GM21390 (cell line): ENCODE data around the gene ST3GAL4.
"Not testable (repeated sequence)": the region's sequence is repeated elsewhere in the genome, so short reads cannot be mapped to it uniquely, and the experiment has no call there.

Experiments
- ATAC-seq: cut with Tn5 transposase; IDR thresholded peaks from one replicate; pipeline ENCODE4 v1.9.1; 2021; ENCODE audit not compliant: unreplicated experiment

The ST3GAL4 gene

DNA sequence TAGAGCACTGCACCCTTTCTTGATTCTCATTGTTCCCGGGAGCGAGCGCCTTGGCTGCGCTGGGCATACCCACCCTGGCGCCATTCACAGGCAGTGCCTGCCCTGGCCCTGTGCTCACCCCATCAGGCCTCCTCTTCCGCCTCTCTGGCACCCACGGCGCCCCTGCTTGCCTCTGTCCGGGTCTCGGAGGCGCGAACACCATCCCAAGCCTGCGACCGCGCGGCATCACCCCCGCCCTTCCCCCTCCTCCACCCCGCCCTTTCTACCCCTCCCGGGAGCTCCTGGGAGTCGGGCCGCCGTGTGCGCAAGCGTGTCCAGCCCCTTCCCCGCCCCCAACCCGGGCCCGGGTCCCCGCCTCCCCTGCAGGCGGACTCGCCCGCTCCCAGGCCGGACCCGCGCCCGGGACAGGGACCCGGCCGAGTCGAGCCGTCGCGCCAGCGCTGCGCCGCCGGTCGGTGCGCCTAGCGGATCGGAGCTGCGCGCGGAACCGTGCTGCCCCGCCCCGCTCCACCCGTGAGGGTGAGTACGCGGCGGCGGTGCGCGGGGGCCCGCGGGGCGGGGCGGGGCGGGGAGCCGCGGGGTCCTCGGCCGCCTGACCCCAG is at the start of gene ST3GAL4:
TSS of gene ST3GAL4 (plus strand) at position 363 of the 602 bp plus-strand sequence. CDS start 50,470 bp downstream, outside the sequence.
- ATAC-seq, result peak; percentile 63

GRCh38 chr11:126305699-126306098 is 49.8 kb upstream of the ST3GAL4 start:
- ATAC-seq, result peak; percentile 67

DNA sequence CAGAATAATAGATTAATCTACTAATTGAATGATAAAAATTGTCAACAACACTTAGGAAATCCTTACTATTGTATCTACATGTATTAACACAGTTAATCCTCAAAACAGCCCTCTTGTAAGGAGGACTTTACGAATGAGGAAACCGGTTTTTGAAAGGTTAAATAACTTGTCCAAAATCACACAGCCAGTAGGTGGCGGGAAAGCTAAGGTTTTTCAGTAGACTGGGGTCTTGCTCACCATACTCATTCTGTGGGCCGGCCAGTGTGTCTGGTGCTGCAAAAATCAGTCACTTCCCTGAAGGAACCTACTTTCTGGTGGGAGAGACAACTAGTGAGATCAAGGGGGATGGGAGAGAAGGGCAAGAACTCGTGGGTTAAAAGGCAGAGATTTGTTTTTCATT is 47.8 kb upstream of the ST3GAL4 start:
- no peak for ATAC-seq

GRCh38 chr11:126308271-126308671 is 47.2 kb upstream of the ST3GAL4 start:
- ATAC-seq, result no peak

GRCh38 chr11:126308771-126309170 is 46.7 kb upstream of the ST3GAL4 start:
- not testable (repeated sequence) for ATAC-seq

DNA sequence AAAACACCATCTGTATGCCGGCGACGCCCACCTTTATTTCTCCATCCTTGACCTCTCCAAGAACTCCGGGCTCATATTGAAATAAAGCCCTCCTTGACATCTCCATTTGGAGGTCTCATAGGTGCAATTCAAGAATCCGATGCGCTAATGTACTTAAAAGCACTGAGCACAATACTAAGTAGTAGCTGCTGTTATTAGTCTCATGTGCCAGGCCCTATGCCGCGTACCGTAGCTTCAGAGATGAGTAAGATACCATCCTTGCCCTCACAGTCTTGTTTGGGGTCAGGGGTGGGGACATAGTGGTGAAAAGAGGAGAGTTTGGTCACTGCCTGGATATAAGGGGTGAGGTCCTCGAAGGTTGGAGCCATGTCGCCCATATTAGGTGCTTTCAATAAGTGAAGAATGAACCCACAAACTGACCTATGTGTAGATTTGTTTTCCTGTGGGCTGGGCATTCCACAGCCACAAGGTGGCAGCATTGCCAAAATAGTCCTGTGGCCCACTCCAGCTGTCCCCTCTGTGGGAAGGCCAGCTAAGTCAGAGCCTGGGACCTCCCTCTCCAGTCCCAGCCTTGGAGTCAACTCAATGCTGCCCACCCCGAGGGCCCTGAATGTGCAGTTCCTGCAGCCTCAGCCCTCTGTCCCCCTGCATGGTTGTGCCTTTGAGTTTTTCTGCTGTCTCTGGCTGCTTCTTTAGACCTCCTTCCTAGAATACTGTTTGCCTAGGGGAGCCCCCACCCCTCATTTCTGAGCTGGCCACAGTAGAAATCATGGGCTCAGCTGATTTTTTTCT is 45.1 kb upstream of the ST3GAL4 start:
- peak; percentile 30 for ATAC-seq

DNA sequence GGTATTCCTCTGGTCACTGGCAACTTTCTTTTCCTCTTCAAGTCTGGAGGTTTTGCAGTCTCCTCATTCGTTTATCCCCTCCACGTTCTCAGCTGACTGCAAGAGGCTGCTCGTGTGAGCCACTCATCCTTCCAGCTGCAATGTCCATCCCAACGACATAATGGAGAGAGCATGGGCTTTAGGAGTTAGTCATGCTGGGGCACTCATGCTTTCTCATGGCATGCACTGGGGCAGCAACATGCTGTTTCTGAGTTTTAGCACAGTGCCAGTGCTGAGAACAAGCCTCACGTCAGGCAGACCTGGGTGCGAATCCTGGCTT is 44.5 kb upstream of the ST3GAL4 start:
- no peak for ATAC-seq

- ATAC-seq, result peak; percentile 73
These were observed 43.8 kb upstream of the ST3GAL4 start for GRCh38 chr11:126311401-126312291.

DNA sequence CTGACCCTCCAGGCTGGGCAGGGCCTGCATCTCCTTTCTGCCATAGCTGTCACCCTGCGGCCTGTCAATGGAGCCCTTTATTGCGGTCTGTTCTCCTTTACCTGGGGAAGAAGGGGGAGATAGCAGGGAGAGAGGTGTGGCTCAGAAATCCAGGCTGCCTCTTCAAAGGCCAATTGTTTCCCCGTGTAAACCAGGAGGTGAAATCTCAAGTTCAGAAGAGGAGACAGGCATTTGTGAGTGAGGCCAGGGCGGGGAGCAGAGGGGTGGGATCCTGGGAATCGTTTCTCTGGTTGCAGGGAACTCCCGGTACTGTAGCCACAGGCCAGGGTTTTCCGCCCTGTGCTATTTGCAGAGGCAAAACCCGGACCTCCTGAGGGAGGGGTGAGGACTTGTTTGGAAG is 42.5 kb upstream of the ST3GAL4 start:
- ATAC-seq, result no peak

GRCh38 chr11:126313826-126314225 is 41.7 kb upstream of the ST3GAL4 start:
- ATAC-seq, result no peak

- ATAC-seq, result no peak
These were observed 38.1 kb upstream of the ST3GAL4 start for GRCh38 chr11:126317432-126317755.

- ATAC-seq, result peak; percentile 40
These were observed 37.5 kb upstream of the ST3GAL4 start for GRCh38 chr11:126317756-126318573.

- peak; percentile 84 for ATAC-seq
These were observed 36.7 kb upstream of the ST3GAL4 start for GRCh38 chr11:126318574-126319373.

- ATAC-seq, result no peak
These were observed 36.1 kb upstream of the ST3GAL4 start for GRCh38 chr11:126319374-126319740.

GRCh38 chr11:126322996-126323395 is 32.5 kb upstream of the ST3GAL4 start:
- ATAC-seq, result no peak

GRCh38 chr11:126327281-126328000 is 28.0 kb upstream of the ST3GAL4 start:
- no peak for ATAC-seq

GRCh38 chr11:126328001-126328390 is 27.5 kb upstream of the ST3GAL4 start:
- no peak for ATAC-seq

- no peak for ATAC-seq
These were observed 27.0 kb upstream of the ST3GAL4 start for GRCh38 chr11:126328444-126328843.

- no peak for ATAC-seq
These were observed 26.4 kb upstream of the ST3GAL4 start for GRCh38 chr11:126328938-126329643.
